SK-N-SH treated with all-trans-retinoic acid at 6 μM for 48 hours (cell line): Measurements from ENCODE around the gene CCND1.
A peak's percentile ranks its signal among the peaks of the same experiment; 100 is the strongest.

Experiments used
- ATAC-seq: fragments of 200-7000 bp; cut with Tn5 transposase; 3 replicates; pipeline ENCODE4 v1.9.1; 2020; ENCODE audit warnings: mild to moderate bottlenecking, moderate library complexity
- ARNTL ChIP-seq: fragments of 450-650 bp; formaldehyde crosslinking; IDR thresholded peaks from 2 replicates; pipeline ENCODE4 v1.5.0; 2020; ENCODE audit warnings: low read depth, mild to moderate bottlenecking, moderate library complexity, borderline replicate concordance
- BACH2 ChIP-seq: fragments of 250-450 bp; sonication (Bioruptor Pico); IDR thresholded peaks from 2 replicates; pipeline ENCODE4 v1.9.0; 2021; ENCODE audit warnings: mild to moderate bottlenecking, borderline replicate concordance
- CSDC2 ChIP-seq: fragments of 250-450 bp; sonication (Bioruptor Pico); IDR thresholded peaks from 2 replicates; pipeline ENCODE4 v1.5.0; 2020; ENCODE audit warnings: mild to moderate bottlenecking, moderate library complexity
- GLIS3 ChIP-seq: fragments of 250-450 bp; sonication (Bioruptor Pico); IDR thresholded peaks from 2 replicates; pipeline ENCODE4 v1.5.0; 2020; ENCODE audit warnings: mild to moderate bottlenecking, moderate library complexity
- ISL1 ChIP-seq: fragments of 250-450 bp; sonication (Bioruptor Pico); IDR thresholded peaks from 2 replicates; pipeline ENCODE4 v2.1.2; 2022; ENCODE audit warnings: mild to moderate bottlenecking, moderate library complexity
- OSR1 ChIP-seq: fragments of 250-450 bp; sonication (Bioruptor Pico); IDR thresholded peaks from 2 replicates; pipeline ENCODE4 v1.8.0; 2022; ENCODE audit warnings: moderate library complexity, mild to moderate bottlenecking, inconsistent platforms
- PPARA ChIP-seq: fragments of 250-450 bp; sonication (Bioruptor Pico); IDR thresholded peaks from 2 replicates; pipeline ENCODE4 v1.5.0; 2020; ENCODE audit warnings: mild to moderate bottlenecking, borderline replicate concordance
- RARB ChIP-seq: fragments of 250-450 bp; sonication (Bioruptor Pico); IDR thresholded peaks from 2 replicates; pipeline ENCODE4 v1.8.0; 2021; ENCODE audit warnings: mild to moderate bottlenecking, moderate library complexity
- TCF4 ChIP-seq: fragments of 250-450 bp; sonication (Bioruptor Pico); IDR thresholded peaks from 2 replicates; pipeline ENCODE4 v1.8.0; 2021; ENCODE audit warnings: mild to moderate bottlenecking, moderate library complexity, borderline replicate concordance
- TOX ChIP-seq: fragments of 250-450 bp; sonication (Bioruptor Pico); IDR thresholded peaks from 2 replicates; pipeline ENCODE4 v1.8.0; 2021; ENCODE audit warnings: mild to moderate bottlenecking, moderate library complexity, borderline replicate concordance
- ZC3H10 ChIP-seq: fragments of 250-450 bp; sonication (Bioruptor Pico); IDR thresholded peaks from 2 replicates; pipeline ENCODE4 v1.5.1; 2021; ENCODE audit warnings: mild to moderate bottlenecking, moderate library complexity
- ZFP3 ChIP-seq: fragments of 250-450 bp; sonication (Bioruptor Pico); IDR thresholded peaks from 2 replicates; pipeline ENCODE4 v1.5.0; 2020; ENCODE audit warnings: mild to moderate bottlenecking, moderate library complexity
- ZFP30 ChIP-seq: fragments of 450-650 bp; formaldehyde crosslinking; IDR thresholded peaks from 2 replicates; pipeline ENCODE4 v1.5.0; 2022; ENCODE audit warnings: mild to moderate bottlenecking, moderate library complexity
- ZNF565 ChIP-seq: fragments of 450-650 bp; formaldehyde crosslinking; conservative IDR thresholded peaks from 2 replicates; pipeline ENCODE4 v1.5.0; 2020; ENCODE audit warnings: low read depth, mild to moderate bottlenecking, moderate library complexity
- ZNF70 ChIP-seq: fragments of 450-650 bp; formaldehyde crosslinking; IDR thresholded peaks from 2 replicates; pipeline ENCODE4 v1.5.0; 2020; ENCODE audit warnings: mild to moderate bottlenecking, moderate library complexity
- ZNF8 ChIP-seq: fragments of 450-650 bp; formaldehyde crosslinking; IDR thresholded peaks from 2 replicates; pipeline ENCODE4 v1.5.0; 2020; ENCODE audit warnings: mild to moderate bottlenecking, moderate library complexity
- TF ChIP-seq, protein P1 (sequence below): fragments of 250-450 bp; sonication (Bioruptor Pico); IDR thresholded peaks from 2 replicates; pipeline ENCODE4 v1.8.0; 2020; ENCODE audit warnings: mild to moderate bottlenecking, moderate library complexity, borderline replicate concordance
- TF ChIP-seq, protein P2 (sequence below): fragments of 250-450 bp; sonication (Bioruptor Pico); IDR thresholded peaks from 2 replicates; pipeline ENCODE4 v1.5.1; 2021; ENCODE audit warnings: mild to moderate bottlenecking, moderate library complexity
- TF ChIP-seq, protein P3 (sequence below): fragments of 250-450 bp; sonication (Bioruptor Pico); IDR thresholded peaks from 2 replicates; pipeline ENCODE4 v1.8.0; 2021; ENCODE audit warnings: low read depth, mild to moderate bottlenecking, moderate library complexity, borderline replicate concordance
- TF ChIP-seq, protein P4 (sequence below): fragments of 250-450 bp; sonication (Bioruptor Pico); IDR thresholded peaks from 2 replicates; pipeline ENCODE4 v1.5.1; 2020; ENCODE audit warnings: low read depth, mild to moderate bottlenecking, moderate library complexity

The CCND1 gene

DNA sequence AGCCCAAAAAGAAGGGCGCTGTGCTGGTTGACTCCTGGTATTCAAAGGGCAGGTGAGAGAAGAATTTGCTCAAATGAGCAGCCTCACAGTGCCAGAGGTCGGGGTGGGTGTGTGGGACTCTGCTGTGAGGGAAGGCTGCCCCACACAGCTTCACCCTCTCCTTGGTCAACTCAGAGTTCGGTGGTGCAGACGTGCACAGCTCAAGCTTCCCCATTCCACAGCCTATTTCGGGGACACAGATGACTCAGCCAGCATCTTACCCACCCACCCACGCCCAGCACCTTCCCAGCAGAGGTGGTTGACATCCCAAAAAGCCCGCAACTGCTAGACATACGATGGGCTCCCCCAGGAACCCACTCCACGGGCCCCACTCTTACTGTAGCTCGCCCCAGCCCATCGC, 46.5 kb upstream of the CCND1 start:
- ATAC-seq, result no peak
- TF ChIP-seq ISL1 (no peak), ZC3H10 (CRISPR knock-in tag) (no peak)

DNA sequence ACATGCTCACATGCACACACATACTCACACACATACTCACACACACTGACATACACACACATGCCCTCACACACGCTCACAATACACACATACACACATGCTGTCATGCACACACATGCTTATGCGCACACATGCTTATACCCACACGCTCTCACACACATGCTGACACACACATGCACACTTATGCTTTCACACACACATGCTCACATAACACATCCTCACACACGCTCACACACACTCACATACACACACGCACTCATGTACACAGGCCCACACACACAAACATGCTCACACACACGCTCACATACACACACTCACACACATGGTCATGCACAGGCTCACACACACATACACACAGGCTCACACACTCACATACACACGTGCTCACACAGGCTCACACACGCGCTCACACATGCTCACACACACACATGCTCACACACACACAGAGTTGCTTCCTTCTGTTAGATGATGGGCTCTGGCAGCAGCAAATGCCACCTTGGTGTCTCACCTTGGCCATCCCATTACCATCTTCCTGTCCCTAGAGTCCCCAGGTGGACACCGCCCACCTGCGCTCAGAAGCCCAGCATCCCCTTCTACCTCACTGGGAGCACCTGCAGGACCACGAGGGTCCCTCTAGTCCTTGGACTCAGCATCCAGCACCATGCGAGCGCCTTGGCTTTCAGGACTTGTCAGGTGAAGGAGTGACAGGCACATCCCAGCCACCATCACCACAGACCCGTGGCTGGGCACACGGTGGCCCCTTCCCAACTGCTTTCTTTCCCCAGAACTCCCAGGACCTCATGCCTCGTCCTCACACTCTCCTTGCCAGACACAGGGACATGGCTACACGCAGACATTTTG, 44.9 kb upstream of the CCND1 start:
- ATAC-seq, result no peak
- TF ChIP-seq TOX (CRISPR knock-in tag), result no peak
- no peak for TF ChIP-seq OSR1
- TF ChIP-seq, protein P1, sequence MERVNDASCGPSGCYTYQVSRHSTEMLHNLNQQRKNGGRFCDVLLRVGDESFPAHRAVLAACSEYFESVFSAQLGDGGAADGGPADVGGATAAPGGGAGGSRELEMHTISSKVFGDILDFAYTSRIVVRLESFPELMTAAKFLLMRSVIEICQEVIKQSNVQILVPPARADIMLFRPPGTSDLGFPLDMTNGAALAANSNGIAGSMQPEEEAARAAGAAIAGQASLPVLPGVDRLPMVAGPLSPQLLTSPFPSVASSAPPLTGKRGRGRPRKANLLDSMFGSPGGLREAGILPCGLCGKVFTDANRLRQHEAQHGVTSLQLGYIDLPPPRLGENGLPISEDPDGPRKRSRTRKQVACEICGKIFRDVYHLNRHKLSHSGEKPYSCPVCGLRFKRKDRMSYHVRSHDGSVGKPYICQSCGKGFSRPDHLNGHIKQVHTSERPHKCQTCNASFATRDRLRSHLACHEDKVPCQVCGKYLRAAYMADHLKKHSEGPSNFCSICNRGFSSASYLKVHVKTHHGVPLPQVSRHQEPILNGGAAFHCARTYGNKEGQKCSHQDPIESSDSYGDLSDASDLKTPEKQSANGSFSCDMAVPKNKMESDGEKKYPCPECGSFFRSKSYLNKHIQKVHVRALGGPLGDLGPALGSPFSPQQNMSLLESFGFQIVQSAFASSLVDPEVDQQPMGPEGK, result no peak
- TF ChIP-seq BACH2 (CRISPR knock-in tag), result no peak
- no peak for TF ChIP-seq PPARA
- no peak for TF ChIP-seq GLIS3 (CRISPR knock-in tag)
- no peak for TF ChIP-seq RARB (CRISPR knock-in tag)
- TF ChIP-seq ZNF8 (CRISPR knock-in tag), result no peak
- TF ChIP-seq ARNTL, result no peak
- TF ChIP-seq TCF4 (CRISPR knock-in tag), result no peak
- no peak for TF ChIP-seq CSDC2 (CRISPR knock-in tag)
- no peak for TF ChIP-seq ZNF565 (CRISPR knock-in tag)
- no peak for TF ChIP-seq ZFP3 (CRISPR knock-in tag)
- TF ChIP-seq ZNF70, result no peak
- TF ChIP-seq ISL1, result no peak
- TF ChIP-seq, protein P2, sequence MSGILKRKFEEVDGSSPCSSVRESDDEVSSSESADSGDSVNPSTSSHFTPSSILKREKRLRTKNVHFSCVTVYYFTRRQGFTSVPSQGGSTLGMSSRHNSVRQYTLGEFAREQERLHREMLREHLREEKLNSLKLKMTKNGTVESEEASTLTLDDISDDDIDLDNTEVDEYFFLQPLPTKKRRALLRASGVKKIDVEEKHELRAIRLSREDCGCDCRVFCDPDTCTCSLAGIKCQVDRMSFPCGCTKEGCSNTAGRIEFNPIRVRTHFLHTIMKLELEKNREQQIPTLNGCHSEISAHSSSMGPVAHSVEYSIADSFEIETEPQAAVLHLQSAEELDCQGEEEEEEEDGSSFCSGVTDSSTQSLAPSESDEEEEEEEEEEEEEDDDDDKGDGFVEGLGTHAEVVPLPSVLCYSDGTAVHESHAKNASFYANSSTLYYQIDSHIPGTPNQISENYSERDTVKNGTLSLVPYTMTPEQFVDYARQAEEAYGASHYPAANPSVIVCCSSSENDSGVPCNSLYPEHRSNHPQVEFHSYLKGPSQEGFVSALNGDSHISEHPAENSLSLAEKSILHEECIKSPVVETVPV (CRISPR knock-in tag), result no peak
- TF ChIP-seq, protein P3, sequence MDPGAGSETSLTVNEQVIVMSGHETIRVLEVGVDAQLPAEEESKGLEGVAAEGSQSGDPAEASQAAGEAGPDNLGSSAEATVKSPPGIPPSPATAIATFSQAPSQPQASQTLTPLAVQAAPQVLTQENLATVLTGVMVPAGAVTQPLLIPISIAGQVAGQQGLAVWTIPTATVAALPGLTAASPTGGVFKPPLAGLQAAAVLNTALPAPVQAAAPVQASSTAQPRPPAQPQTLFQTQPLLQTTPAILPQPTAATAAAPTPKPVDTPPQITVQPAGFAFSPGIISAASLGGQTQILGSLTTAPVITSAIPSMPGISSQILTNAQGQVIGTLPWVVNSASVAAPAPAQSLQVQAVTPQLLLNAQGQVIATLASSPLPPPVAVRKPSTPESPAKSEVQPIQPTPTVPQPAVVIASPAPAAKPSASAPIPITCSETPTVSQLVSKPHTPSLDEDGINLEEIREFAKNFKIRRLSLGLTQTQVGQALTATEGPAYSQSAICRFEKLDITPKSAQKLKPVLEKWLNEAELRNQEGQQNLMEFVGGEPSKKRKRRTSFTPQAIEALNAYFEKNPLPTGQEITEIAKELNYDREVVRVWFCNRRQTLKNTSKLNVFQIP, result no peak

DNA sequence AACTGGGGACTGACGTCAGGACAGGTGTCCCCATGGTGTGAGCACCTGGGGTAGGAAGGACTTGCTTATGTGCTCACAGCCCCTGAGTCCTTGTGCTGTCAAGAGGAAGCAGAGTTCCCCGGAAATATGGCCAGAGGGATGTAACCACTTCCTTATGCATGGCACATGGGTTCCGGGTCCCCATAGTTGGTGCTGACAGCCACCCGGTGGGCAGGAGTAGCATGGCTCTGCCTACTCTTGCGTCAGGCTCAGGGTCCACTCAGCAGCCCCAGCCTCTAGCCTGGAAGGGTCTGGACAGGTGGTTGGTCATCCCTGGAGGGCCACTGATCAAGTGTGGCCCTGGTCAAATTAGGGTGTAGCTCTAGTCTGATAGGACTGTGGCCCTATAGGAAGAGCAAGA, 42.8 kb upstream of the CCND1 start:
- TF ChIP-seq BACH2 (CRISPR knock-in tag) (no peak), ZNF8 (CRISPR knock-in tag) (no peak)
- ATAC-seq, result peak; percentile 46; the same call in 1 of the 3 replicates

DNA sequence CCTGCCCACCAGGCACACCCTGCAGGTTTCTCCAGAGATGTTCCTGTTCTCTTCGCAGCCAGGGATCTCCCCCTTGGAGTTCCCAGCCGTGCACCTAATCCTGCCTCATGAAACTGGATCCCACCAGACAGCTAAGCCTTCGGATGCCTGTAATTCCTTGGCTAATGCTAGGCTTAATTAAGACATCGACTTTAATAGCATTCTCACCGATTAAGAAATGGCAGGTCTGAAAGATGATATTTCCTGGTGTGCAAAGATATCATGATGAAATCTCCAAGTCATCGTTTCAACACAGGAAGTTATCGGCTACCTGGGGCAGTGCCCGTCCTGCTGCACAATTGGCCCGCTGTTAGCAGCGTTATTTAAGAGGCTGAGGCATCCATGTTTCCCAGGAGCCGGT, 41.5 kb upstream of the CCND1 start:
- peak; percentile 76 for ATAC-seq
- no peak for TF ChIP-seq ARNTL
- TF ChIP-seq, protein P4, sequence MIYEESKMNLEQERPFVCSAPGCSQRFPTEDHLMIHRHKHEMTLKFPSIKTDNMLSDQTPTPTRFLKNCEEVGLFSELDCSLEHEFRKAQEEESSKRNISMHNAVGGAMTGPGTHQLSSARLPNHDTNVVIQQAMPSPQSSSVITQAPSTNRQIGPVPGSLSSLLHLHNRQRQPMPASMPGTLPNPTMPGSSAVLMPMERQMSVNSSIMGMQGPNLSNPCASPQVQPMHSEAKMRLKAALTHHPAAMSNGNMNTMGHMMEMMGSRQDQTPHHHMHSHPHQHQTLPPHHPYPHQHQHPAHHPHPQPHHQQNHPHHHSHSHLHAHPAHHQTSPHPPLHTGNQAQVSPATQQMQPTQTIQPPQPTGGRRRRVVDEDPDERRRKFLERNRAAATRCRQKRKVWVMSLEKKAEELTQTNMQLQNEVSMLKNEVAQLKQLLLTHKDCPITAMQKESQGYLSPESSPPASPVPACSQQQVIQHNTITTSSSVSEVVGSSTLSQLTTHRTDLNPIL, result no peak
- TF ChIP-seq ZFP30 (CRISPR knock-in tag), result no peak

DNA sequence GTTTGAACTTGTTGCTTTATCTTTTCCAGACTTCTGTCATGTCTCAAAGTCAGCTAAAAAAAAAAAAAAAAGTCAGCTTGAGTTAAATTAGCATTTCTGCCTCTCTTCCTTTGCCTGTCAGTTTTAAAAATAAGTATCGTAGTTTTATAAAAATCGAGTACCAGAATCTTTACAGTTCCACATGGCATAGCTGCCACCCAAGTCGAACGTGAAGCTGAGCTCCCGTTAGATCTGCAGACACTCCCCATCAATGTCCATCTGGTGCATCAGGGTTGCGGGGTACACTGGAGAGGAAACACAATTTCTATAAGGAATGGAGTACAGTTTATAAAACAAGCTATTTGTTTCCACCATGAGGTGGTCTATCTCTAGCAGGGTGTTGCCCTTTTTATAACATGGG, 41.0 kb upstream of the CCND1 start:
- TF ChIP-seq GLIS3 (CRISPR knock-in tag), result no peak
- no peak for ATAC-seq
